Measurements from ENCODE around the gene SUCLA2.
"Not testable (repeated sequence)": the region's sequence is repeated elsewhere in the genome, so short reads cannot be mapped to it uniquely, and the experiment has no call there.

Gene SUCLA2

DNA sequence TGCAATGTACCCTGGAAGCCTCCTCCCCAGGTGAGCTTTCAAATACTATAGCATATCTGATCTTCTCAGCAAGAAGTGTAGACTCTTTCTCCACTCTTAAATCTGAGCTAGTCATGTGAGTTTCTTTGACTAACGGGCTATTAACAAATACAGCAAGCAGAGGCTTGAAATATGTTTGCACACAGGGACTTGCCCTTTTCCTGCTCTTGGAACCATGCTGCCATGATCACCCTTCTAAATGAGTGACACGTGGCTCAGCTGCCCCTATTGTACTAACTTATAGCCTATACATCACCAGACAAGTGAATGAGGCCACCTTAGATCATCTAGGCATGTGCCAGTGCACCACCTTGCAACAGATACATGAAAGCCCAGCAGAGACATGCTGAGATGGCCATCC lies 13.3 kb upstream of the SUCLA2 start:
- ChIA-PET CTCF (interaction anchor here (1.6 kb wide), 1 partner anchor 24 kb away, joined by 9 read pairs; the partner anchor contains the start of gene NUDT15), POLR2A (no interaction called here)
- no peak for DNase-seq (ENCODE audit: low read depth, low spot score)
- no peak for TF ChIP-seq CTCF (IDR thresholded peaks at IDR 0.05; ENCODE audit: insufficient read depth, low read length, missing control alignments)
- no peak overlapping the region for H3K4me3 ChIP-seq (ENCODE audit: low read depth, low read length)

GRCh38 chr13:48012668-48013067 lies 11.6 kb upstream of the SUCLA2 start:
- CTCF ChIA-PET = interaction anchor here (3.3 kb wide), 1 partner anchor 25 kb away, joined by 16 read pairs; the partner anchor contains the start of gene NUDT15
- no peak for DNase-seq (ENCODE audit: low read depth, low spot score)

GRCh38 chr13:48010698-48011097 lies 9.6 kb upstream of the SUCLA2 start:
- no peak overlapping the region for H3K4me3 ChIP-seq (ENCODE audit: low read depth, low read length)
- no peak for TF ChIP-seq CTCF (IDR thresholded peaks at IDR 0.05; ENCODE audit: insufficient read depth, low read length, missing control alignments)
- CTCF ChIA-PET = interaction anchor here (3.3 kb wide), 1 partner anchor 27 kb away, joined by 16 read pairs; the partner anchor contains the start of gene NUDT15
- POLR2A ChIA-PET = no interaction called here
- DNase-seq (ENCODE audit: low read depth, low spot score) = no peak

More at GRCh38 chr13:48012668-48013067, 11.6 kb upstream of the SUCLA2 start:
- POLR2A ChIA-PET = no interaction called here
- TF ChIP-seq CTCF (IDR thresholded peaks at IDR 0.05; ENCODE audit: insufficient read depth, low read length, missing control alignments) = no peak
- H3K4me3 ChIP-seq (ENCODE audit: low read depth, low read length) = no peak overlapping the region

DNA sequence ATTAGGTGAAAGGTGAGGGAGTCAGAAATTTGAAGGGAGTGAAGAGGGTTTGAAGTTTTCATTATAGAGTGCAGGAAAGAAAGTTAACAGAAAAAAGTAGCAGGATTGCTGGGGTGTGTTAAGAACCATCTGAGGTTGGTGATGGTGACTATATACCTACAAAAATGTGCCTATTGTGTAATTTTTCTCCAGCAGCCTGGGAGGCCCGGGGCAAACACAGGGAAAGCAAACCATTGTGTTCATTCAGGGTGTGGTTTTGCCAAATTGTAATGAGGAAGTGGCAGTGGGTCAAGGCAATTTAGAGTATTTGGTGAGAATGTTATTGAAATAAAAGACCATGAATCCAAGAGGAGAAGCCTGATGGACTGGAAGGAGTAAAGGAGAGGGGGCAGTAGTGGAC lies 8.2 kb upstream of the SUCLA2 start:
- TF ChIP-seq CTCF (IDR thresholded peaks at IDR 0.05; ENCODE audit: insufficient read depth, low read length, missing control alignments) = no peak
- CTCF ChIA-PET = interaction anchor here (1.4 kb wide), 1 partner anchor 29 kb away, joined by 5 read pairs; no protein-coding TSS in a partner anchor
- DNase-seq (ENCODE audit: low read depth, low spot score) = peak; percentile 4
- no peak overlapping the region for H3K4me3 ChIP-seq (ENCODE audit: low read depth, low read length)
- POLR2A ChIA-PET = no interaction called here

DNA sequence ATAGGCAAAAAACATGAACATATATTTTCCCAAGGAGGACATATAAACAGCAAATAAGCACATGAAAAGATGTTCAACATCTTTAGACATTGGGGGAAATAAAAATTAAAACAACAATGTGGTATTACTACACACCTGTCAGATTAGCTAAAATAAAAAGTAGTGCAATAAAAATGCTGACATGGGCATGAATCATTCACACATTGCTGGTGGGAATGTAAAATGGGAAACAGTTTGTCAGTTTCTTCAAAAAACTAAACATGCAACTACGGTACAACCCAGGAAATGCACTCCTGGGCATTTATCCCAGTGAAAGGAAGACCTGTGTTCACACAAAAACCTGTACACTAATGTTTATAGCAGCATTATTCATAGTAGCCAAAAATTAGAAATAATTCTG lies 5.3 kb upstream of the SUCLA2 start:
- no peak for TF ChIP-seq CTCF (IDR thresholded peaks at IDR 0.05; ENCODE audit: insufficient read depth, low read length, missing control alignments)
- no peak overlapping the region for H3K4me3 ChIP-seq (ENCODE audit: low read depth, low read length)
- ChIA-PET CTCF (interaction anchor here (1.2 to 2.3 kb wide), 2 partner anchors 11 to 31 kb away, joined by 3 to 8 read pairs; partner anchors contain the start of gene NUDT15), POLR2A (no interaction called here)
- no peak for DNase-seq (ENCODE audit: low read depth, low spot score)

- CTCF ChIA-PET = no interaction called here
Measured at GRCh38 chr13:48004201-48004600, 3.1 kb upstream of the SUCLA2 start.

DNA sequence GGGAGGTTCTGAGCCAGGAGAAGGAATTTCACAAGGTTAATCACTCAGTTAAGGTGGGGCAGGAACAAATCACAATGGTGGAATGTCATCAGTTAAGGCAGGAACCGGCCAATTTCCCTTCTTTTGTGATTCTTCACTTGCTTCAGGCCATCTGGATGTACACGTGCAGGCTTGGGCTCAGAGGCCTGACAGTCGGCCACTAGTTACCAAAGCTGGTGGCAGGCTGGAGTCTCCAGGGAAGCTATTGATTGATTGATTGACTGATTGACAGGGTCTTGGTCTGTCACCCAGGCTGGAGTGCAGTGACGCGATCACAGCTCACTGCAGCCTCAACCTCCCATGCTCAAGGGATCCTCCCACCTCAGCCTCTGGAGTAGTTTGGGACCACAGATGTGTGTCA lies 926 bp upstream of the SUCLA2 start:
- peak overlapping the region; percentile 15 for H3K4me3 ChIP-seq (ENCODE audit: low read depth, low read length)
- POLR2A ChIA-PET; DNase-seq (ENCODE audit: low read depth, low spot score); CTCF ChIA-PET: not testable (repeated sequence)

More at GRCh38 chr13:48004201-48004600, 3.1 kb upstream of the SUCLA2 start:
- no peak overlapping the region for H3K4me3 ChIP-seq (ENCODE audit: low read depth, low read length)
- no peak for DNase-seq (ENCODE audit: low read depth, low spot score)
- no peak for TF ChIP-seq CTCF (IDR thresholded peaks at IDR 0.05; ENCODE audit: insufficient read depth, low read length, missing control alignments)
- POLR2A ChIA-PET = no interaction called here
